Vagina (tissue), 2 donors: ENCODE results near the gene ANGPTL8.

ENCODE experiments used
- POLR2A ChIP-seq, 2 donors: fragments of 450-650 bp; IDR thresholded peaks; one replicate each; pipeline ENCODE4 v1.6.1; 2017; ENCODE audit warnings: antibody characterized with exemption in 2 of 2, mild to moderate bottlenecking in 2 of 2, moderate library complexity in 2 of 2
- POLR2AphosphoS5 ChIP-seq, 2 donors: sonication (generic); formaldehyde crosslinking; IDR thresholded peaks; one replicate each; pipeline ENCODE4 v1.9.0; 2017; ENCODE audit warnings: antibody characterized with exemption in 2 of 2, mild to moderate bottlenecking in 2 of 2, low read depth in 1 of 2; ENCODE audit not compliant: insufficient read depth in 1 of 2
- TF ChIP-seq, protein P1 (sequence below), 3 experiments: fragments of 450-650 bp in 2 of 3; fragments of 200-600 bp in 1 of 3; sonication (generic) in 1 of 3; IDR thresholded peaks; one replicate each; pipeline ENCODE4 v1.5.1; 2017 to 2019; ENCODE audit warnings: antibody characterized with exemption in 3 of 3, mild to moderate bottlenecking in 2 of 3, moderate library complexity in 2 of 3

- TF ChIP-seq, protein P1, sequence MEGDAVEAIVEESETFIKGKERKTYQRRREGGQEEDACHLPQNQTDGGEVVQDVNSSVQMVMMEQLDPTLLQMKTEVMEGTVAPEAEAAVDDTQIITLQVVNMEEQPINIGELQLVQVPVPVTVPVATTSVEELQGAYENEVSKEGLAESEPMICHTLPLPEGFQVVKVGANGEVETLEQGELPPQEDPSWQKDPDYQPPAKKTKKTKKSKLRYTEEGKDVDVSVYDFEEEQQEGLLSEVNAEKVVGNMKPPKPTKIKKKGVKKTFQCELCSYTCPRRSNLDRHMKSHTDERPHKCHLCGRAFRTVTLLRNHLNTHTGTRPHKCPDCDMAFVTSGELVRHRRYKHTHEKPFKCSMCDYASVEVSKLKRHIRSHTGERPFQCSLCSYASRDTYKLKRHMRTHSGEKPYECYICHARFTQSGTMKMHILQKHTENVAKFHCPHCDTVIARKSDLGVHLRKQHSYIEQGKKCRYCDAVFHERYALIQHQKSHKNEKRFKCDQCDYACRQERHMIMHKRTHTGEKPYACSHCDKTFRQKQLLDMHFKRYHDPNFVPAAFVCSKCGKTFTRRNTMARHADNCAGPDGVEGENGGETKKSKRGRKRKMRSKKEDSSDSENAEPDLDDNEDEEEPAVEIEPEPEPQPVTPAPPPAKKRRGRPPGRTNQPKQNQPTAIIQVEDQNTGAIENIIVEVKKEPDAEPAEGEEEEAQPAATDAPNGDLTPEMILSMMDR (IDR thresholded peaks at IDR 0.05): no peak
- TF ChIP-seq POLR2AphosphoS5 (IDR thresholded peaks at IDR 0.05; ENCODE audit: insufficient read depth in 1 of 2, low read depth in 1 of 2): no peak
- TF ChIP-seq POLR2A (IDR thresholded peaks at IDR 0.05): no peak
Measured at GRCh38 chr19:11279505-11280236, 40.3 kb downstream of the ANGPTL8 start.
